DOHH2 (cell line): Measurements from ENCODE around the gene ATXN7L1.

ENCODE experiments used
- H3F3A ChIP-seq: fragments of 200-600 bp; sonication (generic), shearing (Covaris generic); 2 replicates; pipeline ENCODE4 v1.6.0; 2016; ENCODE audit warnings: antibody characterized with exemption, mild to moderate bottlenecking; ENCODE audit not compliant: control insufficient read depth, insufficient read depth
- H3K27ac ChIP-seq: fragments of 200-600 bp; sonication (generic); 2 replicates; pipeline ENCODE4 v1.5.1; 2014; ENCODE audit warnings: low read depth, mild to moderate bottlenecking, low read length, moderate library complexity
- H3K27me3 ChIP-seq: fragments of 200-600 bp; sonication (generic); 2 replicates; pipeline ENCODE4 v1.6.1; 2014; ENCODE audit warnings: mild to moderate bottlenecking, low read length, mixed read lengths; ENCODE audit not compliant: control insufficient read depth
- H3K36me3 ChIP-seq: fragments of 200-600 bp; sonication (generic); 2 replicates; pipeline ENCODE4 v1.6.1; 2014; ENCODE audit warnings: mild to moderate bottlenecking, low read length, moderate library complexity, mixed read lengths; ENCODE audit not compliant: control insufficient read depth
- H3K4me1 ChIP-seq: fragments of 200-600 bp; sonication (generic); 2 replicates; pipeline ENCODE4 v1.6.1; 2014; ENCODE audit warnings: mild to moderate bottlenecking, low read length, mixed read lengths; ENCODE audit not compliant: control insufficient read depth
- H3K4me2 ChIP-seq: fragments of 200-600 bp; sonication (generic); 2 replicates; pipeline ENCODE4 v1.6.0; 2014; ENCODE audit warnings: mild to moderate bottlenecking, low read length, moderate library complexity
- H3K4me3 ChIP-seq: fragments of 200-600 bp; sonication (generic); 2 replicates; pipeline ENCODE4 v1.5.1; 2014; ENCODE audit warnings: mild to moderate bottlenecking, low read length, mixed read lengths
- H3K79me2 ChIP-seq: fragments of 200-600 bp; sonication (generic); 2 replicates; pipeline ENCODE4 v1.6.1; 2014; ENCODE audit warnings: mild to moderate bottlenecking, low read length, mixed read lengths; ENCODE audit not compliant: control insufficient read depth
- H3K9me2 ChIP-seq: fragments of 200-600 bp; sonication (generic); replicated peaks from 2 replicates; pipeline ENCODE4 v1.6.1; 2014; ENCODE audit warnings: mild to moderate bottlenecking, low read length, mixed read lengths; ENCODE audit not compliant: control insufficient read depth
- H3K9me3 ChIP-seq: fragments of 200-600 bp; sonication (generic); 2 replicates; pipeline ENCODE4 v1.6.1; 2014; ENCODE audit warnings: antibody characterized with exemption, low read length, mixed read lengths; ENCODE audit not compliant: control insufficient read depth, insufficient read depth
- H4K20me1 ChIP-seq: fragments of 200-600 bp; sonication (generic); 2 replicates; pipeline ENCODE4 v1.6.0; 2014; ENCODE audit warnings: low read depth, mild to moderate bottlenecking, antibody characterized with exemption, low read length, moderate library complexity; ENCODE audit not compliant: control insufficient read depth, insufficient read depth
- CTCF ChIP-seq: fragments of 200-600 bp; sonication (generic); IDR thresholded peaks from one replicate; pipeline ENCODE4 v1.5.1; 2014; ENCODE audit warnings: antibody characterized with exemption, mild to moderate bottlenecking, low read depth, low read length; ENCODE audit not compliant: poor library complexity, severe bottlenecking
- EZH2phosphoT487 ChIP-seq: fragments of 200-600 bp; sonication (generic); IDR thresholded peaks from 2 replicates; pipeline ENCODE4 v1.6.1; 2017; ENCODE audit warnings: borderline replicate concordance, mild to moderate bottlenecking, antibody characterized with exemption, low read length, moderate library complexity, mixed read lengths

ATXN7L1 gene

GRCh38 chr7:105816266-105816843 lies 60.0 kb downstream of the ATXN7L1 start:
- Histone ChIP-seq H3K4me2 (no peak overlapping the region), H3K9me3 (no peaks in the 10 kb centered on the region), H3K27ac (no peak overlapping the region), H3K36me3 (no peaks in the 10 kb centered on the region), H3K4me1 (no peaks in the 10 kb centered on the region), H3K79me2 (no peaks in the 10 kb centered on the region), H3K27me3 (peaks cover 13% of the 10 kb centered on the region), H3K9me2 (no peaks in the 10 kb centered on the region), H4K20me1 (no peaks in the 10 kb centered on the region), H3F3A (no peaks in the 10 kb centered on the region), H3K4me3 (no peak overlapping the region)
- TF ChIP-seq EZH2phosphoT487 (no peak), CTCF (no peak)

GRCh38 chr7:105815576-105815975 lies 60.8 kb downstream of the ATXN7L1 start:
- no peaks in the 10 kb centered on the region for H3K9me2 ChIP-seq
- no peak for TF ChIP-seq EZH2phosphoT487
- TF ChIP-seq CTCF: no peak
- no peak overlapping the region for H3K4me3 ChIP-seq
- no peaks in the 10 kb centered on the region for H3F3A ChIP-seq
- no peaks in the 10 kb centered on the region for H3K4me1 ChIP-seq
- H3K27ac ChIP-seq: no peak overlapping the region
- no peaks in the 10 kb centered on the region for H3K36me3 ChIP-seq
- H3K79me2 ChIP-seq: no peaks in the 10 kb centered on the region
- H3K27me3 ChIP-seq: peaks cover 13% of the 10 kb centered on the region
- H4K20me1 ChIP-seq: no peaks in the 10 kb centered on the region
- H3K4me2 ChIP-seq: no peak overlapping the region
- no peaks in the 10 kb centered on the region for H3K9me3 ChIP-seq

GRCh38 chr7:105814481-105814880 lies 61.9 kb downstream of the ATXN7L1 start:
- TF ChIP-seq EZH2phosphoT487: no peak
- TF ChIP-seq CTCF: no peak
- no peaks in the 10 kb centered on the region for H3K9me3 ChIP-seq
- no peaks in the 10 kb centered on the region for H3F3A ChIP-seq
- no peaks in the 10 kb centered on the region for H4K20me1 ChIP-seq
- no peaks in the 10 kb centered on the region for H3K79me2 ChIP-seq
- peaks cover 13% of the 10 kb centered on the region for H3K27me3 ChIP-seq
- peaks cover 3% of the 10 kb centered on the region for H3K4me1 ChIP-seq
- H3K4me3 ChIP-seq: no peak overlapping the region
- H3K27ac ChIP-seq: no peak overlapping the region
- no peaks in the 10 kb centered on the region for H3K36me3 ChIP-seq
- H3K9me2 ChIP-seq: no peaks in the 10 kb centered on the region
- H3K4me2 ChIP-seq: no peak overlapping the region
